MM.1S (cell line): ENCODE measurements around the gene G6PD.

Source experiments
- CTCF ChIP-seq: fragments of 300-600 bp; sonication (generic); IDR thresholded peaks from 2 replicates; pipeline ENCODE4 v1.5.1; 2016; ENCODE audit warnings: antibody characterized with exemption, low read length, mixed read lengths
- EZH2 ChIP-seq: fragments of 300-600 bp; sonication (generic); optimal IDR thresholded peaks from 2 replicates; pipeline ENCODE3; 2017; ENCODE audit warnings: low read depth, mild to moderate bottlenecking, antibody characterized with exemption, low read length, mixed read lengths

GRCh38 chrX:154484255-154485149 is 62.1 kb downstream of the G6PD start:
- TF ChIP-seq CTCF: no peak
- no peak for TF ChIP-seq EZH2
